Ishikawa (cell line): ENCODE measurements around the gene REEP3.

Source experiments
- CEBPB ChIP-seq: IDR thresholded peaks from 2 replicates; pipeline ENCODE4 v1.6.1; 2012
- CREB1 ChIP-seq: IDR thresholded peaks from 2 replicates; pipeline ENCODE4 v1.6.1; 2012; ENCODE audit warnings: low read depth
- EGR1 ChIP-seq: IDR thresholded peaks from 2 replicates; pipeline ENCODE4 v1.6.1; 2012
- EP300 ChIP-seq: IDR thresholded peaks from 2 replicates; pipeline ENCODE4 v1.6.1; 2012; ENCODE audit warnings: borderline replicate concordance
- FOXM1 ChIP-seq: IDR thresholded peaks from 2 replicates; pipeline ENCODE4 v1.6.1; 2012; ENCODE audit warnings: low read depth, borderline replicate concordance
- MAX ChIP-seq: IDR thresholded peaks from 2 replicates; pipeline ENCODE4 v1.6.1; 2012
- NFIC ChIP-seq: IDR thresholded peaks from 2 replicates; pipeline ENCODE4 v1.6.1; 2012
- RAD21 ChIP-seq: IDR thresholded peaks from 2 replicates; pipeline ENCODE4 v1.6.1; 2012; ENCODE audit warnings: low read depth
- REST ChIP-seq: IDR thresholded peaks from 2 replicates; pipeline ENCODE4 v1.6.1; 2012; ENCODE audit warnings: low read depth, mild to moderate bottlenecking
- TAF1 ChIP-seq: IDR thresholded peaks from 2 replicates; pipeline ENCODE4 v1.6.1; 2012; ENCODE audit warnings: low read depth, mild to moderate bottlenecking
- TEAD4 ChIP-seq: IDR thresholded peaks from 2 replicates; pipeline ENCODE4 v1.6.1; 2012
- YY1 ChIP-seq: IDR thresholded peaks from 2 replicates; pipeline ENCODE4 v1.6.1; 2012; ENCODE audit warnings: low read depth
- ZBTB7A ChIP-seq: IDR thresholded peaks from 2 replicates; pipeline ENCODE4 v1.6.1; 2012; ENCODE audit warnings: low read depth

GRCh38 chr10:63653747-63654146 is 132.5 kb downstream of the REEP3 start:
- TF ChIP-seq TAF1: no peak
- TF ChIP-seq TEAD4: no peak
- no peak for TF ChIP-seq NFIC
- no peak for TF ChIP-seq REST
- no peak for TF ChIP-seq CEBPB
- no peak for TF ChIP-seq FOXM1
- TF ChIP-seq CREB1: no peak
- no peak for TF ChIP-seq EP300
- TF ChIP-seq YY1: no peak
- no peak for TF ChIP-seq ZBTB7A
- no peak for TF ChIP-seq MAX
- TF ChIP-seq RAD21: no peak
- TF ChIP-seq EGR1: no peak
